H9 (cell line): ENCODE measurements around the gene GAK. TPM values are rescaled to one million over a fixed set of nuclear protein-coding genes. Genes with fewer than 3 reads are reported as not detected.

Source experiments
- DNase-seq: peaks from one replicate; pipeline ENCODE4 v3.0.0-alpha.2; 2017
- H2AFZ ChIP-seq: one replicate; pipeline ENCODE4 v1.6.1; 2013; ENCODE audit warnings: mild to moderate bottlenecking, low read length, control low read depth, moderate library complexity
- H2AK5ac ChIP-seq: 2 replicates; pipeline ENCODE4 v1.6.1; 2013; ENCODE audit warnings: low read length, control low read depth, mixed read lengths; ENCODE audit not compliant: insufficient read length
- H2BK120ac ChIP-seq: one replicate; pipeline ENCODE4 v1.6.1; 2013; ENCODE audit warnings: low read depth, mild to moderate bottlenecking, low read length, control low read depth, inconsistent platforms; ENCODE audit not compliant: poor library complexity, severe bottlenecking
- H2BK12ac ChIP-seq: 2 replicates; pipeline ENCODE4 v1.6.1; 2013; ENCODE audit warnings: low read length, control low read depth, mixed read lengths, low read depth; ENCODE audit not compliant: insufficient read length
- H2BK15ac ChIP-seq: 2 replicates; pipeline ENCODE4 v1.6.1; 2013; ENCODE audit warnings: low read depth, low read length, control low read depth
- H2BK20ac ChIP-seq: one replicate; pipeline ENCODE4 v1.6.1; 2013; ENCODE audit warnings: low read depth, mild to moderate bottlenecking, low read length, control low read depth, inconsistent platforms; ENCODE audit not compliant: poor library complexity, severe bottlenecking
- H2BK5ac ChIP-seq: 2 replicates; pipeline ENCODE4 v1.6.1; 2013; ENCODE audit warnings: low read length, control low read depth, mixed read lengths; ENCODE audit not compliant: insufficient read length
- H3K14ac ChIP-seq: 2 replicates; pipeline ENCODE4 v1.6.1; 2013; ENCODE audit warnings: low read length, control low read depth; ENCODE audit not compliant: insufficient read depth
- H3K18ac ChIP-seq: 2 replicates; pipeline ENCODE4 v1.6.1; 2013; ENCODE audit warnings: low read depth, mild to moderate bottlenecking, mixed read lengths, low read length, control low read depth; ENCODE audit not compliant: insufficient read length
- H3K23ac ChIP-seq: 2 replicates; pipeline ENCODE4 v1.6.1; 2013; ENCODE audit warnings: low read length, control low read depth, mixed read lengths, low read depth; ENCODE audit not compliant: insufficient read length
- H3K23me2 ChIP-seq: 2 replicates; pipeline ENCODE4 v1.6.1; 2013; ENCODE audit warnings: low read depth, mild to moderate bottlenecking, mixed read lengths, low read length, control low read depth; ENCODE audit not compliant: insufficient read length, poor library complexity, severe bottlenecking
- H3K27ac ChIP-seq: 2 replicates; pipeline ENCODE4 v1.5.1; 2013; ENCODE audit warnings: low read length, control low read depth, mixed read lengths, low read depth; ENCODE audit not compliant: insufficient read length
- H3K27me3 ChIP-seq: 2 replicates; pipeline ENCODE4 v1.6.1; 2013; ENCODE audit warnings: low read length, control low read depth, inconsistent platforms; ENCODE audit not compliant: insufficient read depth
- H3K4ac ChIP-seq: 2 replicates; pipeline ENCODE4 v1.6.1; 2013; ENCODE audit warnings: low read depth, mild to moderate bottlenecking, control low read depth, inconsistent platforms, low read length, moderate library complexity
- H3K4me1 ChIP-seq: 2 replicates; pipeline ENCODE4 v1.6.1; 2013; ENCODE audit warnings: low read length, control low read depth, inconsistent platforms; ENCODE audit not compliant: insufficient read depth
- H3K4me2 ChIP-seq: 2 replicates; pipeline ENCODE4 v1.6.1; 2013; ENCODE audit warnings: low read length, control low read depth, mixed read lengths; ENCODE audit not compliant: insufficient read length, insufficient read depth
- H3K56ac ChIP-seq: 2 replicates; pipeline ENCODE4 v1.6.1; 2013; ENCODE audit warnings: low read depth, mild to moderate bottlenecking, mixed read lengths, low read length, control low read depth; ENCODE audit not compliant: insufficient read length
- H3K79me1 ChIP-seq: 2 replicates; pipeline ENCODE4 v1.6.1; 2013; ENCODE audit warnings: low read depth, mild to moderate bottlenecking, moderate library complexity, low read length, control low read depth, inconsistent platforms; ENCODE audit not compliant: insufficient read depth, poor library complexity, severe bottlenecking
- H3K79me2 ChIP-seq: 2 replicates; pipeline ENCODE4 v1.6.1; 2013; ENCODE audit warnings: low read length, control low read depth, inconsistent platforms; ENCODE audit not compliant: insufficient read depth
- H3K9ac ChIP-seq: 2 replicates; pipeline ENCODE4 v1.6.1; 2013; ENCODE audit warnings: low read length, control low read depth, mixed read lengths; ENCODE audit not compliant: insufficient read length; ENCODE audit errors: extremely low read depth
- H3K9me3 ChIP-seq: one replicate; pipeline ENCODE4 v1.6.1; 2013; ENCODE audit warnings: low read depth, low read length, inconsistent platforms; ENCODE audit not compliant: control insufficient read depth
- H3T11ph ChIP-seq: one replicate; pipeline ENCODE4 v1.6.1; 2013; ENCODE audit warnings: mild to moderate bottlenecking, low read length, control low read depth, inconsistent platforms
- H4K20me1 ChIP-seq: one replicate; pipeline ENCODE4 v1.6.1; 2013; ENCODE audit not compliant: control insufficient read depth, insufficient read length, insufficient read depth
- H4K5ac ChIP-seq: 2 replicates; pipeline ENCODE4 v1.6.1; 2013; ENCODE audit warnings: low read depth, mild to moderate bottlenecking, mixed read lengths, low read length, control low read depth; ENCODE audit not compliant: insufficient read length
- H4K8ac ChIP-seq: replicated peaks from 2 replicates; pipeline ENCODE4 v1.6.1; 2013; ENCODE audit warnings: low read length, control low read depth, mixed read lengths, low read depth; ENCODE audit not compliant: insufficient read length
- H4K91ac ChIP-seq: 2 replicates; pipeline ENCODE4 v1.6.1; 2013; ENCODE audit warnings: low read depth, mild to moderate bottlenecking, moderate library complexity, mixed read lengths, low read length, control low read depth; ENCODE audit not compliant: insufficient read length
- H3K27ac Mint-ChIP-seq, 3 experiments: 2 replicates in 2 of 3; 3 replicates in 1 of 3; pipeline ENCODE4 v1.8.0; 2020 to 2021; ENCODE audit warnings: mixed read lengths in 3 of 3, mild to moderate bottlenecking in 1 of 3, moderate library complexity in 1 of 3
- H3K27me3 Mint-ChIP-seq: 2 replicates; pipeline ENCODE4 v1.8.0; 2021; ENCODE audit warnings: low read depth, mild to moderate bottlenecking, moderate library complexity, mixed read lengths
- H3K36me3 Mint-ChIP-seq, 3 experiments: 2 replicates in 2 of 3; 3 replicates in 1 of 3; pipeline ENCODE4 v1.8.0; 2020 to 2021; ENCODE audit warnings: low read depth in 3 of 3, mixed read lengths in 3 of 3; ENCODE audit not compliant: insufficient read depth in 1 of 3
- H3K4me1 Mint-ChIP-seq, 2 experiments: 2 replicates each; pipeline ENCODE4 v1.8.0; 2020; ENCODE audit warnings: mixed read lengths in 2 of 2
- H3K4me3 Mint-ChIP-seq, 2 experiments: 2 replicates in 1 of 2; 3 replicates in 1 of 2; pipeline ENCODE4 v1.8.0; 2020 to 2021; ENCODE audit warnings: mild to moderate bottlenecking in 2 of 2, mixed read lengths in 2 of 2, moderate library complexity in 1 of 2
- H3K9me3 Mint-ChIP-seq, 2 experiments: 2 replicates in 1 of 2; 3 replicates in 1 of 2; pipeline ENCODE4 v1.8.0; 2020; ENCODE audit warnings: mild to moderate bottlenecking in 2 of 2, mixed read lengths in 2 of 2, moderate library complexity in 1 of 2
- WGBS: extraction: QIAGEN DNeasy Blood & Tissue Kit; methylation state at CpG from one replicate; pipeline ENCODE4 v1.1.7; 2013; ENCODE audit warnings: missing lambda C conversion rate, low lambda C conversion rate, mixed read lengths; ENCODE audit not compliant: insufficient read length; ENCODE audit errors: extremely low coverage; 5-methylcytosine and 5-hydroxymethylcytosine counted together
- total RNA-seq: library from RNA; stranded (reverse); gene quantifications from 2 replicates; pipeline ENCODE4 v1.2.1, GENCODE V29; 2021
- TF ChIP-seq, protein P1 (sequence below): fragments of 200-600 bp; sonication (generic); conservative IDR thresholded peaks from 3 replicates; pipeline ENCODE4 v1.8.0; 2021; ENCODE audit warnings: antibody characterized with exemption, mild to moderate bottlenecking

GAK gene
- total RNA-seq, 1 experiment from 2014 or later, result 80.7 TPM

DNA sequence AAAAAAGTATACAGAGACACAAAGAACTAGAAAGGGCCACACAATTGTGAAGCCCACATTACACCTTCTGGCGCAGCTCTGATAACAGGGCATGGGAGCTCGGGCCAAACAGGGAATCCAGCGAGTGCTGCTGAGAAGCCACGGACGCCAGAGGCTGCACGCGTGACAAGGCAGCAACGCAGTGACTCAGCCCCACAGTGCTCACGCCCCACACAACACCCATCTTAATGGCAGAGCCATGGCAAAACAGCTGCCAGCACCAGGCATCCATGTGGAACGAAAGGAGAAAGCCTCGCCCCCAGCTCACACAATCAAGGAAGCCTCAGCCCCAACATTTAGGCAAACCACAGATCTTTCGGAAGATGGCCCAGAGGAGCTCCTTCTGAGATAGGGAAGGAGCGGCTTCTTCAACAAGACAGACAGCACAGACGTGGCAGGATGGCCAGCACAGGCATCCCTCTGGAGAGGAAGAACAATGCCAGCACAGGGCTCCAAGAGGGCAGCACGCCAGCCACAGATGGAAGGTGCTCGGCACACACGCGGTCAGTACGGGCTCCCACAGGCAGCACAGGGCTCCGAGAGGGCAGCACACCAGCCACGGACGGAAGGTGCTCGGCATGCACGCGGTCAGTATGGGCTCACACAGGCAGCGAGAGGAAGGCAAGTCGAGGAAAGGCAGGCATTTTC, 33.1 kb downstream of the GAK start:
- Histone ChIP-seq H2BK5ac (no peak overlapping the region), H2AK5ac (no peak overlapping the region), H4K5ac (no peak overlapping the region), H3K79me1 (no peaks in the 10 kb centered on the region), H2BK15ac (no peak overlapping the region), H4K8ac (no peak overlapping the region), H3K23me2 (no peaks in the 10 kb centered on the region), H3K18ac (no peak overlapping the region), H2BK20ac (no peak overlapping the region), H3T11ph (no peak overlapping the region), H2BK120ac (no peak overlapping the region), H3K56ac (no peak overlapping the region), H3K4me2 (no peak overlapping the region), H3K27me3 (no peaks in the 10 kb centered on the region), H2AFZ (no peak overlapping the region), H3K27ac (no peak overlapping the region), H3K23ac (no peak overlapping the region), H3K14ac (no peak overlapping the region; the same call in 1 of the 2 replicates), H3K4me1 (no peaks in the 10 kb centered on the region), H4K91ac (no peak overlapping the region), H3K4ac (no peak overlapping the region), H3K79me2 (no peaks in the 10 kb centered on the region), H3K9ac (no peak overlapping the region), H4K20me1 (no peaks in the 10 kb centered on the region), H3K9me3 (no peaks in the 10 kb centered on the region), H2BK12ac (no peak overlapping the region)
- no CpG with 5 or more reads among the region's 27 CpGs for WGBS
- Mint-ChIP-seq H3K27me3 (no peaks in the 10 kb centered on the region), H3K9me3 (no peaks in the 10 kb centered on the region), H3K36me3 (peaks cover 3 to 38% (median 21%) of the 10 kb centered on the region in 3 experiments; a peak in 5 of 7 replicates), H3K4me1 (peaks cover 0 to 3% of the 10 kb centered on the region in 2 experiments; a peak in 2 of 4 replicates), H3K4me3 (no peak overlapping the region), H3K27ac (peak overlapping the region in 1 of 3 experiments; percentile 16; a peak in 1 of 7 replicates)
- DNase-seq, result no peak
- TF ChIP-seq, protein P1, sequence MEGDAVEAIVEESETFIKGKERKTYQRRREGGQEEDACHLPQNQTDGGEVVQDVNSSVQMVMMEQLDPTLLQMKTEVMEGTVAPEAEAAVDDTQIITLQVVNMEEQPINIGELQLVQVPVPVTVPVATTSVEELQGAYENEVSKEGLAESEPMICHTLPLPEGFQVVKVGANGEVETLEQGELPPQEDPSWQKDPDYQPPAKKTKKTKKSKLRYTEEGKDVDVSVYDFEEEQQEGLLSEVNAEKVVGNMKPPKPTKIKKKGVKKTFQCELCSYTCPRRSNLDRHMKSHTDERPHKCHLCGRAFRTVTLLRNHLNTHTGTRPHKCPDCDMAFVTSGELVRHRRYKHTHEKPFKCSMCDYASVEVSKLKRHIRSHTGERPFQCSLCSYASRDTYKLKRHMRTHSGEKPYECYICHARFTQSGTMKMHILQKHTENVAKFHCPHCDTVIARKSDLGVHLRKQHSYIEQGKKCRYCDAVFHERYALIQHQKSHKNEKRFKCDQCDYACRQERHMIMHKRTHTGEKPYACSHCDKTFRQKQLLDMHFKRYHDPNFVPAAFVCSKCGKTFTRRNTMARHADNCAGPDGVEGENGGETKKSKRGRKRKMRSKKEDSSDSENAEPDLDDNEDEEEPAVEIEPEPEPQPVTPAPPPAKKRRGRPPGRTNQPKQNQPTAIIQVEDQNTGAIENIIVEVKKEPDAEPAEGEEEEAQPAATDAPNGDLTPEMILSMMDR, result no peak
